H1 (cell line): Measurements from ENCODE around the gene BLCAP. TPM values are rescaled to one million over a fixed set of nuclear protein-coding genes. Genes with fewer than 3 reads are reported as not detected.
A peak's percentile ranks its signal among the peaks of the same experiment; 100 is the strongest.

Experiments used
- CTCF ChIA-PET: fragments of 300-600 bp; sonication (Branson Sonifier 250); formaldehyde crosslinking; loops from one replicate; lab custom pipeline; 2021; ENCODE audit not compliant: partially characterized antibody; lab: Charles Lee
- POLR2A ChIA-PET: fragments of 300-600 bp; sonication (Branson Sonifier 250); formaldehyde crosslinking; loops from one replicate; lab custom pipeline; 2021; ENCODE audit warnings: inconsistent platforms; ENCODE audit not compliant: partially characterized antibody; lab: Charles Lee
- DNase-seq, 2 experiments: peaks; one replicate each; pipeline versions ENCODE4 v3.0.0 to v3.0.0-alpha.2; 2010 to 2022; ENCODE audit warnings: low spot score in 2 of 2, low read depth in 1 of 2, mixed read lengths in 1 of 2
- FAIRE-seq: peaks from 2 replicates; lab custom pipeline; 2011; peaks lifted over from hg19 to GRCh38; lab: Jason Lieb, UNC
- H2AFZ ChIP-seq: 2 replicates; pipeline ENCODE4 v1.8.1; 2012; ENCODE audit warnings: low read length, inconsistent platforms
- H2AK5ac ChIP-seq: 2 replicates; pipeline ENCODE4 v1.6.1; 2013; ENCODE audit warnings: low read depth, low read length
- H2BK120ac ChIP-seq: replicated peaks from 2 replicates; pipeline ENCODE3; 2013; ENCODE audit warnings: low read depth, low read length, inconsistent platforms
- H2BK12ac ChIP-seq: 2 replicates; pipeline ENCODE4 v1.6.1; 2013; ENCODE audit warnings: low read depth, low read length
- H2BK15ac ChIP-seq: 2 replicates; pipeline ENCODE4 v1.6.1; 2013; ENCODE audit warnings: low read length
- H2BK20ac ChIP-seq: 2 replicates; pipeline ENCODE4 v1.6.1; 2013; ENCODE audit warnings: low read length
- H2BK5ac ChIP-seq: 2 replicates; pipeline ENCODE4 v1.6.1; 2013; ENCODE audit warnings: low read depth, low read length
- H3K14ac ChIP-seq: 2 replicates; pipeline ENCODE4 v1.6.1; 2013; ENCODE audit warnings: inconsistent platforms; ENCODE audit not compliant: insufficient read length
- H3K18ac ChIP-seq: 2 replicates; pipeline ENCODE4 v1.6.1; 2013; ENCODE audit warnings: low read length; ENCODE audit errors: extremely low read depth
- H3K23ac ChIP-seq: 2 replicates; pipeline ENCODE4 v1.6.1; 2013; ENCODE audit warnings: inconsistent platforms; ENCODE audit not compliant: insufficient read length
- H3K23me2 ChIP-seq: 2 replicates; pipeline ENCODE4 v1.6.1; 2013; ENCODE audit warnings: low read depth, low read length
- H3K27ac ChIP-seq: 2 replicates; pipeline ENCODE4 v1.6.1; 2011; ENCODE audit warnings: low read depth, low read length, inconsistent platforms
- H3K27me3 ChIP-seq, 4 experiments: replicated peaks in 1 of 4; 1 replicate in 1 of 4; 2 replicates in 3 of 4; pipeline versions ENCODE4 v1.6.1 to v1.8.1; 2011 to 2013; ENCODE audit warnings: low read length in 3 of 4, mild to moderate bottlenecking in 3 of 4, inconsistent platforms in 2 of 4, mixed read lengths in 2 of 4, moderate library complexity in 1 of 4; ENCODE audit not compliant: control insufficient read depth in 3 of 4, insufficient read depth in 3 of 4; ENCODE audit errors: extremely low read depth in 1 of 4
- H3K36me3 ChIP-seq, 4 experiments: 2 replicates each; pipeline versions ENCODE4 v1.6.1 to v1.8.1; 2011 to 2013; ENCODE audit warnings: mild to moderate bottlenecking in 4 of 4, low read length in 3 of 4, moderate library complexity in 2 of 4, control low read depth in 1 of 4, inconsistent platforms in 1 of 4; ENCODE audit not compliant: insufficient read depth in 4 of 4, control insufficient read depth in 2 of 4
- H3K4ac ChIP-seq: replicated peaks from 2 replicates; pipeline ENCODE3; 2013; ENCODE audit warnings: low read length, low read depth, mixed read lengths, inconsistent platforms; ENCODE audit not compliant: insufficient read length
- H3K4me1 ChIP-seq, 4 experiments: replicated peaks in 1 of 4; 1 replicate in 1 of 4; 2 replicates in 3 of 4; pipeline versions ENCODE4 v1.6.1 to v1.8.1; 2011 to 2013; ENCODE audit warnings: low read length in 3 of 4, inconsistent platforms in 2 of 4, mixed read lengths in 1 of 4; ENCODE audit not compliant: insufficient read depth in 4 of 4, control insufficient read depth in 3 of 4
- H3K4me2 ChIP-seq, 2 experiments: 2 replicates each; pipeline versions ENCODE4 v1.6.1 to v1.8.1; 2011 to 2013; ENCODE audit warnings: low read depth in 2 of 2, low read length in 2 of 2, control low read depth in 1 of 2, inconsistent platforms in 1 of 2, mild to moderate bottlenecking in 1 of 2; ENCODE audit not compliant: insufficient read depth in 1 of 2
- H3K4me3 ChIP-seq, 4 experiments: fragments of 200-600, 300-600 bp in 1 of 4; sonication (generic), shearing (Covaris generic), sonication (Bioruptor Twin) in 1 of 4; 2 replicates each; pipeline versions ENCODE4 v1.5.1 to v1.8.1; 2011 to 2016; ENCODE audit warnings: low read length in 4 of 4, low read depth in 3 of 4, control low read depth in 2 of 4, inconsistent platforms in 2 of 4, mild to moderate bottlenecking in 2 of 4, mixed read lengths in 1 of 4, moderate library complexity in 1 of 4; ENCODE audit not compliant: insufficient read depth in 2 of 4; ENCODE audit errors: extremely low read depth in 1 of 4
- H3K56ac ChIP-seq: replicated peaks from 2 replicates; pipeline ENCODE3; 2013; ENCODE audit warnings: low read depth, mild to moderate bottlenecking, mixed read lengths, low read length, inconsistent platforms; ENCODE audit not compliant: insufficient read length
- H3K79me1 ChIP-seq: 2 replicates; pipeline ENCODE4 v1.6.1; 2013; ENCODE audit warnings: low read depth, low read length, control low read depth
- H3K79me2 ChIP-seq, 2 experiments: 2 replicates each; pipeline versions ENCODE4 v1.6.1 to v1.8.1; 2012 to 2013; ENCODE audit warnings: low read length in 2 of 2, mild to moderate bottlenecking in 2 of 2, inconsistent platforms in 1 of 2; ENCODE audit not compliant: insufficient read depth in 2 of 2, control insufficient read depth in 1 of 2
- H3K9ac ChIP-seq, 4 experiments: replicated peaks in 1 of 4; 1 replicate in 1 of 4; 2 replicates in 3 of 4; pipeline versions ENCODE4 v1.6.1 to v1.8.1; 2011 to 2013; ENCODE audit warnings: low read depth in 3 of 4, low read length in 3 of 4, control low read depth in 2 of 4, mild to moderate bottlenecking in 2 of 4, moderate library complexity in 2 of 4, inconsistent platforms in 1 of 4; ENCODE audit errors: extremely low read depth in 1 of 4
- H3K9me3 ChIP-seq, 2 experiments: 2 replicates each; pipeline versions ENCODE4 v1.6.1 to v1.8.1; 2012 to 2013; ENCODE audit warnings: mild to moderate bottlenecking in 2 of 2, moderate library complexity in 2 of 2, control low read depth in 1 of 2, inconsistent platforms in 1 of 2, low read depth in 1 of 2, low read length in 1 of 2, mixed read lengths in 1 of 2; ENCODE audit not compliant: insufficient read depth in 2 of 2
- H4K20me1 ChIP-seq, 2 experiments: replicated peaks in 1 of 2; 2 replicates each; pipeline versions ENCODE3 to v1.8.1; 2011 to 2013; ENCODE audit warnings: inconsistent platforms in 2 of 2, low read length in 2 of 2, mild to moderate bottlenecking in 1 of 2; ENCODE audit not compliant: insufficient read depth in 2 of 2, control insufficient read depth in 1 of 2
- H4K5ac ChIP-seq: 2 replicates; pipeline ENCODE4 v1.6.1; 2013; ENCODE audit warnings: low read length, low read depth, mixed read lengths, inconsistent platforms; ENCODE audit not compliant: insufficient read length
- H4K8ac ChIP-seq: 2 replicates; pipeline ENCODE4 v1.8.0; 2013; ENCODE audit warnings: mild to moderate bottlenecking, moderate library complexity, low read length, inconsistent platforms; ENCODE audit not compliant: insufficient read depth; ENCODE audit errors: extremely low read depth
- H4K91ac ChIP-seq: replicated peaks from 2 replicates; pipeline ENCODE3; 2013; ENCODE audit warnings: low read length, mixed read lengths, inconsistent platforms; ENCODE audit not compliant: insufficient read length
- CTCF ChIP-seq, 3 experiments: IDR thresholded peaks; 1 replicate in 2 of 3; 2 replicates in 1 of 3; pipeline versions ENCODE4 v1.5.1 to v1.6.1; 2011; ENCODE audit warnings: low read length in 3 of 3, mild to moderate bottlenecking in 3 of 3, inconsistent platforms in 2 of 3, low read depth in 1 of 3, moderate library complexity in 1 of 3; ENCODE audit not compliant: insufficient read depth in 1 of 3; ENCODE audit errors: control extremely low read depth in 1 of 3
- SIX5 ChIP-seq: IDR thresholded peaks from 2 replicates; pipeline ENCODE4 v1.6.1; 2011; ENCODE audit warnings: mild to moderate bottlenecking, low read depth, low read length
- TEAD4 ChIP-seq: IDR thresholded peaks from 2 replicates; pipeline ENCODE4 v1.6.1; 2012; ENCODE audit warnings: low read depth, low read length, inconsistent platforms, mixed read lengths
- WGBS, 2 experiments: shearing (Covaris generic) in 1 of 2; methylation state at CpG; one replicate each; pipeline versions ENCODE4 v1.1.6 to v1.1.7; 2013 to 2015; ENCODE audit warnings: low lambda C conversion rate in 2 of 2, mixed read lengths in 2 of 2, inconsistent platforms in 1 of 2, low coverage in 1 of 2, missing lambda C conversion rate in 1 of 2; ENCODE audit not compliant: insufficient replicate concordance in 2 of 2, insufficient coverage in 1 of 2, insufficient read length in 1 of 2; ENCODE audit errors: extremely low coverage in 1 of 2, missing lambda C conversion rate in 1 of 2; 5-methylcytosine and 5-hydroxymethylcytosine counted together
- polyA plus RNA-seq, 7 experiments: library from polyadenylated mRNA; depleted of rRNA in 3 of 7; stranded (reverse) in 5 of 7; unstranded in 2 of 7; fragments of >200 nt in 5 of 7; fragments of 200-250 nt in 2 of 7; gene quantifications; 1 replicate in 5 of 7; 2 replicates in 1 of 7; 4 replicates in 1 of 7; pipeline versions ENCODE4 v1.2.1 to v1.2.3, GENCODE V29; 2011 to 2013; ENCODE audit warnings: missing spikeins in 2 of 7, mixed read lengths in 2 of 7
- total RNA-seq: library from RNA; stranded (reverse); fragmentation: NEBNext Ultra II Directional; extraction: Animal tissue kit (Norgen Biotek cat#: 25700); gene quantifications from 2 replicates; pipeline ENCODE4 v1.2.1, GENCODE V29; 2021

The BLCAP gene
- total and polyA plus RNA-seq, 2 of the 8 experiments (the other 6 are each of a cell fraction or from before 2014, with no cell fraction given) = 60.3 to 72.2 TPM

GRCh38 chr20:37567671-37568588 lies 40.3 kb upstream of the BLCAP start:
- Histone ChIP-seq H2AFZ (no peak overlapping the region), H3K27ac (no peak overlapping the region), H4K8ac (no peak overlapping the region; the same call in 1 of the 2 replicates), H2BK5ac (peak overlapping the region; percentile 86; the same call in 1 of the 2 replicates), H3K4me2 (peak overlapping the region; percentile 79 to 85), H3K79me2 (no peaks in the 10 kb centered on the region), H3K9me3 (no peaks in the 10 kb centered on the region), H3K36me3 (no peaks in the 10 kb centered on the region), H3K18ac (peak overlapping the region; percentile 73), H2BK15ac (peak overlapping the region; percentile 77; the same call in 1 of the 2 replicates), H3K79me1 (no peaks in the 10 kb centered on the region), H4K5ac (no peak overlapping the region), H3K27me3 (peaks cover 0 to 13% (median 5%) of the 10 kb centered on the region in 4 experiments; a peak in 5 of 7 replicates), H2BK120ac (no peak overlapping the region), H3K56ac (no peak overlapping the region), H3K14ac (no peak overlapping the region), H3K4ac (no peak overlapping the region), H4K20me1 (no peaks in the 10 kb centered on the region), H3K4me3 (peak overlapping the region; percentile 1 to 58 (median 28); a peak in 7 of 8 replicates), H2BK12ac (peak overlapping the region; percentile 62; the same call in 1 of the 2 replicates), H2AK5ac (no peak overlapping the region), H3K4me1 (peaks cover 4 to 17% (median 8%) of the 10 kb centered on the region in 4 experiments; a peak in 6 of 7 replicates), H3K23ac (no peak overlapping the region), H3K9ac (no peak overlapping the region; a peak in 1 of 7 replicates), H2BK20ac (peak overlapping the region; percentile 62; the same call in 1 of the 2 replicates), H4K91ac (no peak overlapping the region), H3K23me2 (peaks cover 2% of the 10 kb centered on the region; the same call in 1 of the 2 replicates)
- POLR2A ChIA-PET = no interaction called here
- TF ChIP-seq CTCF (IDR thresholded peaks at IDR 0.05; ENCODE audit: control extremely low read depth in 1 of 3, insufficient read depth in 1 of 3, low read depth in 1 of 3, low read length in 3 of 3) (no peak), SIX5 (peak; percentile 32; the same call in 1 of the 2 replicates), TEAD4 (0 out of 2 replicates have a peak, but pooled peaks have one; percentile 40)
- FAIRE-seq (peak; percentile 36), DNase-seq (peak in 1 of 2 experiments; percentile 57)
- CTCF ChIA-PET = interaction anchor here (0.6 to 5.6 kb wide), 7 partner anchors 6 to 425 kb away, joined by 3 to 55 read pairs (median 3); no protein-coding TSS in a partner anchor
- 11% methylated on average over 13 of the region's 13 CpGs; no CpG with 5 or more reads in 1 of the 2 experiments for WGBS, 2 experiments
